ENCODE data around the gene GPATCH2L.

DNA sequence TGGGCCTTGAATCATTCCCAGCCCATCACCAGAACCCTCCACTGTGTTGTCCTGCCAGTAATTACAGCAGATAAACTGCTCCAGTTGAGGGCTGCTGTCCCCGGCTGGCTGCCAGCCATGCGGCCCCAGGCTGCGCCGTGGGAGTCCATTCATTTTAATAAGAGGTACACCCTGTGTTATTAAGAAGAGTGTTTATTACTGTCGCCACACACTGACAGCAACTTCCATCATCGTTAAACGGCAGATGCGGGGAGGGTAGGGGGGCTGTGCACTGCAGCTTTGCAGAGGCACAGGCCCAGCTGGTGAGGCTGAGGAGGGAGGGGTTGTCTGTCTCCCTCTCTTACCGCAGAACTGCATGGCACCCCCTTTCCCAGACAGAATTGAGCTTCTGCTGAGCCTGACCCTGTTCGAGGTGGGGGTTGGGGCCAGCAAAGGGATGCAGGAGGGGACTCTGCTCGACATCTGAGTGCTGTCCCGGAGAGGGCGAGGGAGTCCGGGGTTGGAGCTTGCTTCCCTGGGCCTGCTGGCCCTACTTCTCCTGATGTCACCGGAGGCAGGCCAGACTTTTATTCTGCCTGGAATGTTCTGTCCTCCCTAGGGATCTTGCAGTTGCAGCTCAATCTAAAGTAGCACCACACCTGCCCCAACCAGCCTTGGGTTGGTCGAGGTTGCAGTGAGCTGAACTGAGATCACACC is 33.8 kb upstream of the GPATCH2L start:
- TF ChIP-seq POLR2AphosphoS5 (IDR thresholded peaks at IDR 0.05), result no peak
- no peak for TF ChIP-seq CTCF (IDR thresholded peaks at IDR 0.05)

Measured in stomach (tissue), 4 donors.